Measurements from ENCODE around the gene LRCH1. TPM values are rescaled to one million over a fixed set of nuclear protein-coding genes. Genes with fewer than 3 reads are reported as not detected.

Gene LRCH1
- total and polyA plus RNA-seq, 2 experiments from 2014 or later: 3.9 to 9.2 TPM

GRCh38 chr13:46761174-46761573 lies 208.2 kb downstream of the LRCH1 start:
- TF ChIP-seq REST (IDR thresholded peaks at IDR 0.05; ENCODE audit: unreplicated experiment): no peak
- TF ChIP-seq JUNB (IDR thresholded peaks at IDR 0.05; ENCODE audit: unreplicated experiment): no peak
- TF ChIP-seq ZNF114 (CRISPR knock-in tag; IDR thresholded peaks at IDR 0.05): no peak
- TF ChIP-seq ZNF462 (CRISPR knock-in tag; IDR thresholded peaks at IDR 0.05): no peak
- no peak for TF ChIP-seq CTCF (conservative IDR thresholded peaks at IDR 0.05; ENCODE audit: low read depth in 2 of 2)
- DNase-seq (ENCODE audit: low spot score) (no peak), ATAC-seq (no peak)
- H4K20me1 ChIP-seq (replicated peaks; ENCODE audit: insufficient read depth): no peaks in the 10 kb centered on the region
- no peaks in the 10 kb centered on the region for H3F3A ChIP-seq (replicated peaks; ENCODE audit: low read depth)
- H3K4me3 Mint-ChIP-seq: no peak overlapping the region
- peaks cover 5% of the 10 kb centered on the region; the same call in 2 of the 3 replicates for H3K4me1 Mint-ChIP-seq
- H3K27ac ChIP-seq (ENCODE audit: low read depth): no peak overlapping the region
- no peaks in the 10 kb centered on the region for H3K79me2 ChIP-seq (replicated peaks; ENCODE audit: insufficient read depth)
- H3K27me3 ChIP-seq (ENCODE audit: insufficient read depth): no peaks in the 10 kb centered on the region
- H3K4me2 ChIP-seq: no peak overlapping the region
- H3K4me3 ChIP-seq: no peak overlapping the region
- H3K9me2 ChIP-seq (ENCODE audit: insufficient read depth): 0 out of 2 replicates have a peak, but pooled peaks cover 4% of the 10 kb centered on the region
- no peaks in the 10 kb centered on the region for H3K4me1 ChIP-seq (ENCODE audit: insufficient read depth)
- no peaks in the 10 kb centered on the region for H3K36me3 ChIP-seq (ENCODE audit: insufficient read depth)
- no peaks in the 10 kb centered on the region for H3K9me3 Mint-ChIP-seq
- H3K27me3 Mint-ChIP-seq (ENCODE audit: insufficient read depth, low read depth, poor library complexity): peaks cover 3% of the 10 kb centered on the region
- no peaks in the 10 kb centered on the region for H3K36me3 Mint-ChIP-seq (ENCODE audit: low read depth)
- H3K27ac Mint-ChIP-seq: 0 out of 2 replicates have a peak overlapping the region, but pooled peaks have one; percentile 7
- H2AFZ ChIP-seq: no peak overlapping the region
